GM18873 (cell line): ENCODE measurements around the gene MEX3D.

Experiments
- ATAC-seq: cut with Tn5 transposase; IDR thresholded peaks from one replicate; pipeline ENCODE4 v1.9.1; 2021; ENCODE audit warnings: mild to moderate bottlenecking, moderate library complexity, moderate number of reproducible peaks; ENCODE audit not compliant: unreplicated experiment, low FRiP score

Gene MEX3D

GRCh38 chr19:1598777-1599459 is 30.8 kb upstream of the MEX3D start:
- ATAC-seq: no peak

GRCh38 chr19:1593501-1593772 is 25.3 kb upstream of the MEX3D start:
- ATAC-seq: no peak

- ATAC-seq: peak; percentile 40
These were observed 24.8 kb upstream of the MEX3D start, which contains the start of gene MBD3 for GRCh38 chr19:1592755-1593500. Gene MBD3 (minus strand): TSS chr19:1592865. CDS start chr19:1592631, 234 bp downstream.

- ATAC-seq: peak; percentile 49
These were observed 24.1 kb upstream of the MEX3D start for GRCh38 chr19:1592024-1592754.

GRCh38 chr19:1591421-1592023 is 23.4 kb upstream of the MEX3D start:
- ATAC-seq: no peak

- ATAC-seq: no peak
These were observed 22.7 kb upstream of the MEX3D start for GRCh38 chr19:1590641-1591397.

GRCh38 chr19:1587872-1588271 is 19.7 kb upstream of the MEX3D start:
- ATAC-seq: no peak

GRCh38 chr19:1585243-1585580 is 17.1 kb upstream of the MEX3D start:
- ATAC-seq: no peak

GRCh38 chr19:1584500-1585242 is 16.5 kb upstream of the MEX3D start:
- ATAC-seq: no peak

GRCh38 chr19:1582201-1582600 is 14.1 kb upstream of the MEX3D start:
- no peak for ATAC-seq

GRCh38 chr19:1580957-1581356 is 12.8 kb upstream of the MEX3D start:
- ATAC-seq: no peak

- no peak for ATAC-seq
These were observed 12.3 kb upstream of the MEX3D start for GRCh38 chr19:1580382-1580781.

GRCh38 chr19:1579222-1579621 is 11.1 kb upstream of the MEX3D start:
- no peak for ATAC-seq

- ATAC-seq: no peak
These were observed 9.9 kb upstream of the MEX3D start for GRCh38 chr19:1577929-1578618.

GRCh38 chr19:1577090-1577928 is 9.2 kb upstream of the MEX3D start:
- no peak for ATAC-seq

- ATAC-seq: no peak
These were observed 8.3 kb upstream of the MEX3D start for GRCh38 chr19:1576242-1577089.
